GM18502 (cell line): ENCODE results near the gene MGAT5.

Experiments used
- ATAC-seq: cut with Tn5 transposase; IDR thresholded peaks from one replicate; pipeline ENCODE4 v1.9.1; 2021; ENCODE audit warnings: mild to moderate bottlenecking; ENCODE audit not compliant: unreplicated experiment, poor library complexity

Gene MGAT5

GRCh38 chr2:134299334-134299733, 45.5 kb downstream of the MGAT5 start:
- ATAC-seq = no peak

- ATAC-seq = no peak
Measured at GRCh38 chr2:134300585-134300984, 46.7 kb downstream of the MGAT5 start.

DNA sequence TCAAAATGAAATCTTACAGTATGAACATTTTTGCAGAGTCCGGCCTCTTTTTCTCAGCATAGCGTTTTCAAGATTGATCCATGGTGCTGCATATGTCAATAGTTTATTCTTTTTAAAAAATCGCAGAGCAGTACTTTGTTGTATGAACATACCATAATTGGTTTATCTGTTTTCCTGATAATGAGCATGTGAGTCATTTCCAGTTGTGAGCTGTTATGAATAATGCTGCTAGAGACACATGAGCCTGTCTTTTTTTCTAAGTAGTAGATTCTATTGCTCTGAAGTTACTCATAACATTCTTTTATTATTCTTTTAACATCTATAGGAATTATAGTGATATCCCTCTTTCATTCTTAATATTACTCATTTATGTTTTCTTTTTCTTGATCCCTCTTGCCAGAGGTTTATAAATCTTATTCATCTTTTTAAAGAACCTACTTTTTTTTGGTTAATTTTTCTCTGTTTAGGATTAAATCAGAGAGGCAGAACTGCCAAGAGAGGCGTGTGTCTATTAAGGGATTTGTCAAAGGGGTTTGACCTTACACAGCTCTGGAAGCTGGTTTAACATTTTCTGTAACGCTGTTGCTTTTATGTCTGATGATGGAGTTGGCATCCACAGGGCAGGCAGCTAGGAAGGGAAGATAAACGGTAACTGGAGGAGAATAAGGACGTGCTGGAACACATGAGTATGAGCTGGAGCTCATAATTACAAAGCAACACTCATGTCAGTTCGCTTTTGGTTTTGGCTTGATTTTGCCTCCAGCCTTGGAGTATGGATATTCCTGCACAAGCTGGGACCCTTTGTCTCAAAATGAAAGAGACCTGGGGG, 47.4 kb downstream of the MGAT5 start:
- no peak for ATAC-seq

DNA sequence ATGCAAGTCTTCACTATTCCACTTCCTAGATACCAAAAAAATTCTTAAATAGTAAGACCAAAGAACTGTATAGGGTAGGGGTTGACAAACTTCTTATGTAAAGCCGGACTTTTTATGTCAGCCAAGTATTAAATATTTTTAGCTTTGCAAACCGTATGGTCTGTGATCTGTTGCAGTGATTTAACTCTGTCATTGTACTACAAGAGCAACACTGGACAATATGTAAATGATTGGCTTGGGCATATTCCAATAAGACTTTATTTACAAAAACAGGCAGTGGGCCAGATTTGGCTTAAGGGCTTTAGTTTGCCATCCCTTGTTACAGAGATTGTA, 48.0 kb downstream of the MGAT5 start:
- ATAC-seq = no peak

DNA sequence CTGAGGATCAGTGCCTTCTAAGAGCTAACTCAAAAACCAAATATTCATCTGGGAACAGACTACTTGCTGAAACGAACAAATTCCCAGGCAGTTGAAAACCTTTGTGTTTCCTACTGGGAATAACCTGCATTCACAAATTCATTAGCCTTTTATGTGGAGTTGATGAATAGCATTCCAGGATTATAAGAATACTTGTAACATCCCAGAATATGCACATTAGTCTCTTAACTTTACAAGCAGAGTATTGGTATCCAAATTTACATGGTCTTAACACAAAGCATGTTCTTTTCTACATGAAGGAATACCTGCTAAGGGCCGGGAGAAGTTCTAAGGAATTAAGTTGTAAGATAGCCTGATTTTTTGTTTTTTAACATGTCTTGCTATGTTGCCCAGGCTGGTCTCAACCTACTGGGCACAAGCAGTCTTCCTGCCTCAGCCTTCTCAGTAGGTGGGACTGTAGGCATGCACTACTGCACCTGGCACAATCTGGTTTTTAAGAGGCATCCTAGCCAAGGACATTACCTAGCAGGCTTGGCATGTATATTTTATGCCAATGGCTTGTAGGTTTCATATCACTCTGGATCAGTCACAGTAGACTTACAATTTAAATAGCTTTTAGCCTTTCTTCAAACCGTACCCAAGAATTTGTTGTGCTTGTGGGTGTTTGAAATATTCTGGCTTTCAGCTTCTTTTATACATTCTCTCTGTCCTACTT, 50.7 kb downstream of the MGAT5 start:
- no peak for ATAC-seq

DNA sequence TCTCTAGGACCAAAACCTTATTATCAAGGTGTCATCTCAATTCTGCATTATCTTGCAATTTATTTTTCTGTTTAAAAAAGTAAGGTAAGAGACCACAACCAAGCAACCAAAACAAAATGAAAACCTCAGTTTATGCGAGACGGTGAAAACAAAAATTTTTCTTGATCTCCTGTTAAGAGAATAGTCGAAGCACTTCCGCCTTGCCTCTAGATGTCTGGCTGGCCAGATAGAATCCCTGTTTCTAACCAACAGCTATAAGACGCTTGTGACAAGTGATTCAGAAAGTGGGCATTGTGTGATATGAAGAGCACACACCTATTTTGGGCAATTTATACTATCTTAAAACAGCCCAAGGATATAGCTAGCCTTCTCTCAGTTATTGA, 51.2 kb downstream of the MGAT5 start:
- ATAC-seq = no peak

DNA sequence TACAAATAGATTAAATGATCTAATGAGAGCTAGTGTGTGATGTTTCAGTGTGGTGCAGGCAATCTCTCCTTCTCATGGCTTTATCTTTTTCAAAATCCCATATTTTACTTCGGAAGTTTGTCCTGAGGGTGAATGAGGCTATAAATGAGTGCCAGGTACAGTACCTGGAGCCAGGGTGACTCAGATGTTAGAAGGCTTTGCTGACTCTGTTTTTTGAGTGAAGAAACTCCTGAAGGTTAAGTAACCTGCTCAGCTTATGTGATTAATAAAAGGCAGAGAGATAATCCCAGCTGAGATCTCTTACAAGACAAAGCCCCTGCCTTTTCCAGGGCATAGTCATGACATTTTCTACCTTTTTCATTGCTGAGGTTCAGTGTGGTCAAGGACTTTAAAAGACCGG, 52.6 kb downstream of the MGAT5 start:
- no peak for ATAC-seq

DNA sequence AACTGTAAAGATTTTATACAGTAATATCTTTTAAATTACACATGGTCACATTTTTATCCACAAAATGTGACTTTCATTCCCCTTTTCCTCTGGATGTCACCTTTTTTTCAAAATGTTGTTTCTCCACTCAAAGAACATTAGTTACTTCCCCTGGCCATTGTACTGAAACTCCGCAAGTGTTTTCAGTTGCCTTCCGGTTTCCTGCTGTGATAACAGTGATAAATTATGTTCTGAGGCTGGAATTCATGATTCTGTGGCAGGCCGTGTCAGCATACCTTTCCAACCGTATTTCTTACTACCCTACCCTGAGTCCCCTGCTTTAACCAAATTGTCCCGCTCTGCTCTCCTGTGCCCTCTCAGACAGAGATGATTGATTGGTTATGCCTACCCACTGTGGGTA, 53.5 kb downstream of the MGAT5 start:
- ATAC-seq = no peak

GRCh38 chr2:134308474-134309385, 54.9 kb downstream of the MGAT5 start:
- ATAC-seq = peak; percentile 50

- ATAC-seq = no peak
Measured at GRCh38 chr2:134310107-134311079, 56.5 kb downstream of the MGAT5 start.

DNA sequence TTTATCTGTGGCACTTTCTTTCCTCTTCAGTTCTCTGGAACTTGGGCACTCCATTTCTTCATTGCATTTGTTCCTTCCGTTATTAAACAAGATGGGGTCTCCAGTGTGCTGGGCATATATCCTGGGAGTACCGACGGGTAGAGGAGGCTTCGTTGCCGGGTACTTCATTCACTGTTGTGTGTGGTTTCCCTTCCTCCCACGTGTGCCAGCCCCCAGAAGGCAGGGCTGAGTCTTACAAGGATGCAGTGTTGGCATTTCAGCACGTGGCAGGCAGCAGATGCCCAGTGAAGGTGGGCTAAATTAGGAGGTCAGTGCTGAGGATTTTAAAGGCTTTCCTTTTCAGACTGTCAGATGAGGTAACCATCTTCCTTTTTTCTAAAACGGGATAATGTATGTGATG, 58.6 kb downstream of the MGAT5 start:
- ATAC-seq = no peak

- ATAC-seq = no peak
Measured at GRCh38 chr2:134314202-134314601, 60.3 kb downstream of the MGAT5 start.

- no peak for ATAC-seq
Measured at GRCh38 chr2:134314681-134315368, 61.0 kb downstream of the MGAT5 start.

DNA sequence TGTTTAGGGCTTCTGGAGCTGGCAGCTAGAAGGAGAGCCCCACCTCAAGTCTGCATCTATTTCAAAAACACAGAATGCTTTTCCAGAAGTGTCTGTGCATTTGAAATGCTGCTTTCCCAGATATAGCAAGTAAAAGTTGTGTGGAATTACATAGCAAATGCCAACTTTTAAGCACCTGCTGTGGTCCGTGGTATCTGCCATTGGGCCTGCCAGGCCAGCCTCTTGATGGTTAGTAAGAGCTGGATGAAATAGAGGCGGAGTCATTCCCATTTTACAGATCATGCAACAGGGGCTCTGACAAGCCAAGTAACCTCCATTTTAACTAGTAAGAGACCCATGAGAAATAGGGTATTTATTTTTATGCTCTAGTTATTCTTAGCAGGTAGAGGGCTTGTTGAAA, 61.6 kb downstream of the MGAT5 start:
- ATAC-seq = no peak

- ATAC-seq = no peak
Measured at GRCh38 chr2:134319596-134320254, 65.9 kb downstream of the MGAT5 start.

GRCh38 chr2:134320930-134321329, 67.1 kb downstream of the MGAT5 start:
- ATAC-seq = no peak

DNA sequence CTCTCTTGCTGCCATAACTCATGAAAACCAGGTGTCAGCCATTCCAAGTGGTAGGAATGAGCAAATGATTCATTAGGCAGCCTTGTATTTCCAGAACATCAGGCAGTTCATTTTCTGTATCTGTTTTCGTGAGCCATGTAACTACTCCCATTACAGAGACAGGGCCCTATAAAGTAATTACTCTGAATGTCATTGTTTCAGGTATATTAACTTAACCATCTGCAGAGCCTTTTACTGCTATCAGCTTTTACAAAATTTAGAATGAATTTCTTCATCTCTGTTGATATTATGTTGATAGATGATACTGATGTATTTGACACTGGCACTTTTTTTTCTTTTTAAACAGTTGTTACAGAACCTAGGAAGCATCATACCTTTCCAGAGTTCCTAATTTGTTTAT, 69.9 kb downstream of the MGAT5 start:
- no peak for ATAC-seq

- ATAC-seq = no peak
Measured at GRCh38 chr2:134324430-134324829, 70.6 kb downstream of the MGAT5 start.

GRCh38 chr2:134324947-134325346, 71.1 kb downstream of the MGAT5 start:
- ATAC-seq = peak; percentile 70
